ENCODE results near the gene SPPL3. TPM values are rescaled to one million over a fixed set of nuclear protein-coding genes. Genes with fewer than 3 reads are reported as not detected.

The SPPL3 gene
- total RNA-seq, 1 donor from 2014 or later = 20.4 TPM

GRCh38 chr12:120725659-120726509, 178.3 kb downstream of the SPPL3 start, which contains the start of gene ACADS:
ACADS (plus strand) TSS chr12:120725826; CDS start chr12:120725886, 60 bp downstream.
- H3K9me3 ChIP-seq = no peaks in the 10 kb centered on the region
- peaks cover 23 to 37% of the 10 kb centered on the region in 2 donors for H3K36me3 ChIP-seq
- peaks cover 0 to 8% of the 10 kb centered on the region in 2 donors for H3K4me1 ChIP-seq
- peak within 1 kb of the TSS; percentile 75 to 91 for H3K4me3 ChIP-seq
- intact Hi-C loops (cut with DNase I) = loop anchor here (1.0 to 10.0 kb wide), 4 partner anchors 40 to 249 kb away; partner anchors contain the start of genes HNF1A and POP5
- peak within 1 kb of the TSS; percentile 83 to 85 for H3K27ac ChIP-seq
- TF ChIP-seq CTCF (IDR thresholded peaks at IDR 0.05) = no peak
- peak; percentile 40 to 93 for DNase-seq (ENCODE audit: low spot score in 2 of 2)
- H3K27me3 ChIP-seq = no peaks in the 10 kb centered on the region

- Histone ChIP-seq H3K36me3 (peaks cover 28 to 37% of the 10 kb centered on the region in 2 donors), H3K27ac (peak overlapping the region; percentile 83 to 85), H3K27me3 (no peaks in the 10 kb centered on the region), H3K4me3 (peak overlapping the region; percentile 75 to 91), H3K4me1 (peaks cover 0 to 8% of the 10 kb centered on the region in 2 donors), H3K9me3 (no peaks in the 10 kb centered on the region)
- DNase-seq (ENCODE audit: low spot score in 2 of 2) = no peak
- TF ChIP-seq CTCF (IDR thresholded peaks at IDR 0.05) = no peak
- intact Hi-C loops (cut with DNase I) = loop anchor here (1.0 to 10.0 kb wide), 4 partner anchors 39 to 250 kb away; partner anchors contain the start of genes HNF1A and POP5
These were observed 179.0 kb downstream of the SPPL3 start for GRCh38 chr12:120725151-120725658.

GRCh38 chr12:120724720-120725119, 179.4 kb downstream of the SPPL3 start:
- peak overlapping the region in 1 of 2 donors; percentile 75 for H3K4me3 ChIP-seq
- no peak for DNase-seq (ENCODE audit: low spot score in 2 of 2)
- no peaks in the 10 kb centered on the region for H3K9me3 ChIP-seq
- H3K4me1 ChIP-seq = peaks cover 0 to 8% of the 10 kb centered on the region in 2 donors
- intact Hi-C loops (cut with DNase I) = loop anchor here (1.0 to 10.0 kb wide), 4 partner anchors 38 to 250 kb away; partner anchors contain the start of genes HNF1A and POP5
- no peaks in the 10 kb centered on the region for H3K27me3 ChIP-seq
- no peak overlapping the region for H3K27ac ChIP-seq
- TF ChIP-seq CTCF (IDR thresholded peaks at IDR 0.05) = no peak
- H3K36me3 ChIP-seq = peaks cover 30 to 41% of the 10 kb centered on the region in 2 donors

- H3K4me3 ChIP-seq = no peak overlapping the region
- intact Hi-C loops (cut with DNase I) = loop anchor here (10.0 kb wide), 1 partner anchor 252 kb away; the partner anchor contains the start of gene HNF1A
- H3K9me3 ChIP-seq = no peaks in the 10 kb centered on the region
- TF ChIP-seq CTCF (IDR thresholded peaks at IDR 0.05) = no peak
- peaks cover 0 to 8% of the 10 kb centered on the region in 2 donors for H3K4me1 ChIP-seq
- no peak overlapping the region for H3K27ac ChIP-seq
- H3K27me3 ChIP-seq = no peaks in the 10 kb centered on the region
- peaks cover 45 to 57% of the 10 kb centered on the region in 2 donors for H3K36me3 ChIP-seq
- no peak for DNase-seq (ENCODE audit: low spot score in 2 of 2)
These were observed 181.4 kb downstream of the SPPL3 start for GRCh38 chr12:120722784-120723183.

GRCh38 chr12:120721866-120722265, 182.3 kb downstream of the SPPL3 start:
- peaks cover 54 to 66% of the 10 kb centered on the region in 2 donors for H3K36me3 ChIP-seq
- TF ChIP-seq CTCF (IDR thresholded peaks at IDR 0.05) = no peak
- no peak for DNase-seq (ENCODE audit: low spot score in 2 of 2)
- peaks cover 0 to 8% of the 10 kb centered on the region in 2 donors for H3K4me1 ChIP-seq
- intact Hi-C loops (cut with DNase I) = loop anchor here (10.0 kb wide), 1 partner anchor 253 kb away; the partner anchor contains the start of gene HNF1A
- H3K27ac ChIP-seq = no peak overlapping the region
- no peak overlapping the region for H3K4me3 ChIP-seq
- no peaks in the 10 kb centered on the region for H3K27me3 ChIP-seq
- H3K9me3 ChIP-seq = no peaks in the 10 kb centered on the region

Measured in ascending aorta (tissue), 2 donors.